A549 (cell line): ENCODE results near the gene BTAF1. TPM values are rescaled to one million over a fixed set of nuclear protein-coding genes. Genes with fewer than 3 reads are reported as not detected.

Experiments used
- ATAC-seq, 2 experiments: fragments of 200-7000 bp in 1 of 2; fragments of >200 bp in 1 of 2; cut with Nextera tagmentation in 1 of 2; cut with Tn5 transposase in 1 of 2; 3 replicates each; pipeline versions ENCODE4 v1.8.0 to v1.9.1; 2018 to 2020; ENCODE audit warnings: mild to moderate bottlenecking in 1 of 2, moderate library complexity in 1 of 2
- CTCF ChIA-PET: fragments of 300-600 bp; sonication (Branson Sonifier 250); formaldehyde crosslinking; extraction: SDS; loops from one replicate; lab custom pipeline; 2021; ENCODE audit warnings: antibody characterized with exemption, inconsistent platforms; lab: Yijun Ruan, JAX
- POLR2A ChIA-PET: fragments of 350-600 bp; formaldehyde crosslinking; extraction: SDS; loops from one replicate; lab custom pipeline; 2021; ENCODE audit warnings: antibody characterized with exemption, inconsistent platforms; lab: Yijun Ruan, JAX
- DNase-seq, 2 experiments: peaks; one replicate each; pipeline versions ENCODE4 v3.0.0 to v3.0.0-alpha.2; 2011 to 2016; ENCODE audit warnings: low read depth in 1 of 2, low spot score in 1 of 2
- FAIRE-seq: peaks from 2 replicates; lab custom pipeline; 2011; peaks lifted over from hg19 to GRCh38; lab: Jason Lieb, UNC
- H3K27ac ChIP-seq, 2 experiments: fragments of >200 bp; sonication (Bioruptor Twin); formaldehyde crosslinking; 3 replicates each; pipeline ENCODE4 v1.5.1; 2016 to 2017
- H3K4me1 ChIP-seq: fragments of >200 bp; sonication (Bioruptor Twin); formaldehyde crosslinking; 3 replicates; pipeline ENCODE4 v1.6.1; 2016
- H3K4me2 ChIP-seq: fragments of >200 bp; sonication (Bioruptor Twin); formaldehyde crosslinking; 3 replicates; pipeline ENCODE4 v1.6.1; 2016
- H3K4me3 ChIP-seq: fragments of >200 bp; sonication (Bioruptor Twin); formaldehyde crosslinking; 3 replicates; pipeline ENCODE4 v1.5.1; 2016
- H3K9me3 ChIP-seq: fragments of >200 bp; sonication (Bioruptor Twin); formaldehyde crosslinking; 3 replicates; pipeline ENCODE4 v1.6.1; 2016
- ATOH8 ChIP-seq: fragments of 250-450 bp; sonication (Bioruptor Pico); IDR thresholded peaks from 2 replicates; pipeline ENCODE4 v1.5.0; 2020; ENCODE audit warnings: low read depth, mild to moderate bottlenecking, moderate library complexity
- BCL3 ChIP-seq: fragments of >200 bp; sonication (Bioruptor Twin); formaldehyde crosslinking; IDR thresholded peaks from 3 replicates; pipeline ENCODE4 v1.6.1; 2016
- BHLHE40 ChIP-seq: IDR thresholded peaks from 2 replicates; pipeline ENCODE4 v1.6.1; 2012; ENCODE audit warnings: low read depth, low read length, inconsistent platforms
- CBX8 ChIP-seq: fragments of 200-600 bp; sonication (generic); IDR thresholded peaks from 2 replicates; pipeline ENCODE4 v1.6.1; 2016
- CEBPB ChIP-seq, 2 experiments: fragments of >200 bp in 1 of 2; sonication (Bioruptor Twin) in 1 of 2; formaldehyde crosslinking in 1 of 2; IDR thresholded peaks; 2 replicates each; pipeline ENCODE4 v1.6.1; 2012 to 2016
- CHD4 ChIP-seq: fragments of 200-600 bp; sonication (generic); IDR thresholded peaks from 2 replicates; pipeline ENCODE4 v1.6.1; 2016; ENCODE audit warnings: antibody characterized with exemption, mild to moderate bottlenecking, borderline replicate concordance
- ELK1 ChIP-seq: fragments of 150-350 bp; IDR thresholded peaks from 2 replicates; pipeline ENCODE4 v1.6.1; 2014; ENCODE audit warnings: low read depth, mild to moderate bottlenecking, low read length
- EP300 ChIP-seq, 2 experiments: fragments of >200 bp; sonication (Bioruptor Twin); formaldehyde crosslinking; IDR thresholded peaks; 2 replicates in 1 of 2; 3 replicates in 1 of 2; pipeline ENCODE4 v1.6.1; 2016 to 2017
- ESRRA ChIP-seq: fragments of 150-350 bp; IDR thresholded peaks from 2 replicates; pipeline ENCODE4 v1.6.1; 2014; ENCODE audit warnings: mild to moderate bottlenecking, low read length, borderline replicate concordance
- FOSB ChIP-seq: fragments of 250-450 bp; sonication (Bioruptor Pico); IDR thresholded peaks from 2 replicates; pipeline ENCODE4 v1.5.0; 2020; ENCODE audit warnings: mild to moderate bottlenecking, moderate library complexity
- HES2 ChIP-seq: fragments of >200 bp; sonication (Bioruptor Twin); formaldehyde crosslinking; IDR thresholded peaks from 2 replicates; pipeline ENCODE4 v1.6.1; 2016
- HOXB5 ChIP-seq: fragments of 250-450 bp; sonication (Bioruptor Pico); IDR thresholded peaks from 2 replicates; pipeline ENCODE4 v1.5.0; 2020; ENCODE audit warnings: mild to moderate bottlenecking, moderate library complexity
- JUN ChIP-seq, 2 experiments: fragments of >200 bp; sonication (Bioruptor Twin); formaldehyde crosslinking; IDR thresholded peaks; 2 replicates in 1 of 2; 3 replicates in 1 of 2; pipeline ENCODE4 v1.6.1; 2016 to 2017
- MAFK ChIP-seq: fragments of 450-650 bp; IDR thresholded peaks from 2 replicates; pipeline ENCODE4 v1.6.1; 2014; ENCODE audit not compliant: partially characterized antibody
- NPAS2 ChIP-seq: fragments of 250-450 bp; sonication (Bioruptor Pico); IDR thresholded peaks from 2 replicates; pipeline ENCODE4 v1.8.0; 2022; ENCODE audit warnings: mild to moderate bottlenecking, moderate library complexity, borderline replicate concordance
- NR3C1 ChIP-seq: fragments of >200 bp; sonication (Bioruptor Twin); formaldehyde crosslinking; IDR thresholded peaks from 3 replicates; pipeline ENCODE4 v1.6.1; 2017
- PHF8 ChIP-seq: fragments of 200-600 bp; sonication (generic); IDR thresholded peaks from 2 replicates; pipeline ENCODE4 v1.6.1; 2016; ENCODE audit warnings: low read depth, mild to moderate bottlenecking, antibody characterized with exemption, moderate library complexity, borderline replicate concordance
- POLR2AphosphoS2 ChIP-seq: conservative IDR thresholded peaks from 2 replicates; pipeline ENCODE4 v1.6.1; 2012; ENCODE audit warnings: low read length, improper control_type of control experiment, inconsistent platforms
- REST ChIP-seq: fragments of 200-600 bp; sonication (generic); IDR thresholded peaks from 2 replicates; pipeline ENCODE4 v1.6.1; 2016; ENCODE audit warnings: antibody characterized with exemption, mild to moderate bottlenecking, moderate library complexity
- SMC3 ChIP-seq: fragments of >200 bp; sonication (Bioruptor Twin); formaldehyde crosslinking; IDR thresholded peaks from 3 replicates; pipeline ENCODE4 v1.6.1; 2018; ENCODE audit warnings: inconsistent platforms
- SREBF2 ChIP-seq: fragments of 450-650 bp; IDR thresholded peaks from 2 replicates; pipeline ENCODE4 v1.6.1; 2014; ENCODE audit warnings: mild to moderate bottlenecking, moderate library complexity
- USF2 ChIP-seq: fragments of 450-650 bp; IDR thresholded peaks from 2 replicates; pipeline ENCODE4 v1.6.1; 2014; ENCODE audit warnings: antibody characterized with exemption
- ZFP36 ChIP-seq: fragments of 450-650 bp; IDR thresholded peaks from 2 replicates; pipeline ENCODE4 v1.6.1; 2014; ENCODE audit warnings: borderline replicate concordance; ENCODE audit not compliant: partially characterized antibody
- ZNF302 ChIP-seq: fragments of 250-450 bp; sonication (Bioruptor Pico); IDR thresholded peaks from 2 replicates; pipeline ENCODE4 v1.9.0; 2021; ENCODE audit warnings: inconsistent platforms, mild to moderate bottlenecking, moderate library complexity
- WGBS: methylation state at CpG from one replicate; pipeline ENCODE4 v1.1.6; 2017; ENCODE audit errors: missing lambda C conversion rate; 5-methylcytosine and 5-hydroxymethylcytosine counted together
- polyA plus RNA-seq, 4 experiments: library from polyadenylated mRNA; depleted of rRNA in 3 of 4; stranded (reverse); fragments of >200 nt; fragmentation: RNase III in 1 of 4; extraction: RNeasy Plus Mini Kit Qiagen cat#74134 plus additional on column Dnase treatment in 1 of 4; gene quantifications; 2 replicates in 3 of 4; 3 replicates in 1 of 4; pipeline ENCODE4 v1.2.3, GENCODE V29; 2011 to 2017

The BTAF1 gene
- polyA plus RNA-seq, 2 of the 4 experiments (the other 2 are of a cell fraction): 16.7 to 54.7 TPM

GRCh38 chr10:91935886-91936285 lies 12.3 kb downstream of the BTAF1 start:
- POLR2A ChIA-PET: no interaction called here
- H3K4me1 ChIP-seq: peaks cover 9% of the 10 kb centered on the region; the same call in 2 of the 3 replicates
- no peak for TF ChIP-seq ZNF302 (CRISPR knock-in tag)
- no peak for TF ChIP-seq USF2
- TF ChIP-seq BHLHE40: no peak
- no peak for TF ChIP-seq MAFK
- TF ChIP-seq CHD4: no peak
- TF ChIP-seq ESRRA: no peak
- no peak for TF ChIP-seq SMC3
- TF ChIP-seq REST: no peak
- no peak for TF ChIP-seq EP300 (IDR thresholded peaks at IDR 0.05)
- no peak for TF ChIP-seq FOSB (CRISPR knock-in tag)
- no peak for TF ChIP-seq JUN (IDR thresholded peaks at IDR 0.05)
- no peak for TF ChIP-seq NPAS2
- TF ChIP-seq NR3C1: no peak
- no peak for TF ChIP-seq SREBF2
- TF ChIP-seq CEBPB (IDR thresholded peaks at IDR 0.05): no peak
- TF ChIP-seq PHF8: no peak
- 87% methylated on average over 2 of the region's 2 CpGs for WGBS
- no peak for DNase-seq
- CTCF ChIA-PET: interaction anchor here (1.5 kb wide), 1 partner anchor 11 kb away, joined by 5 read pairs; no protein-coding TSS in a partner anchor
- no peak overlapping the region for H3K4me3 ChIP-seq
- H3K9me3 ChIP-seq: no peaks in the 10 kb centered on the region
- ATAC-seq: no peak
- no peak overlapping the region for H3K4me2 ChIP-seq
- H3K27ac ChIP-seq: no peak overlapping the region
- FAIRE-seq: no peak

- DNase-seq (no peak), ATAC-seq (no peak), FAIRE-seq (no peak)
- Histone ChIP-seq H3K4me1 (no peaks in the 10 kb centered on the region), H3K9me3 (no peaks in the 10 kb centered on the region), H3K4me3 (no peak overlapping the region), H3K27ac (no peak overlapping the region), H3K4me2 (no peak overlapping the region)
- TF ChIP-seq CBX8: no peak
- POLR2A ChIA-PET: interaction anchor here (0.9 kb wide), 1 partner anchor 16 kb away, joined by 3 read pairs; the partner anchor contains the start of gene BTAF1
- 91% methylated on average over 4 of the region's 4 CpGs for WGBS
- CTCF ChIA-PET: interaction anchor here (1.7 kb wide), 1 partner anchor 27 kb away, joined by 4 read pairs; no protein-coding TSS in a partner anchor
These were observed 16.1 kb downstream of the BTAF1 start for GRCh38 chr10:91939653-91940052.

GRCh38 chr10:91941426-91941825 lies 17.9 kb downstream of the BTAF1 start:
- no peaks in the 10 kb centered on the region for H3K9me3 ChIP-seq
- FAIRE-seq (no peak), DNase-seq (no peak), ATAC-seq (no peak)
- no peaks in the 10 kb centered on the region for H3K4me1 ChIP-seq
- H3K4me2 ChIP-seq: no peak overlapping the region
- H3K4me3 ChIP-seq: no peak overlapping the region
- whole genome bisulfite sequencing: 90% methylated on average over 1 of the region's 1 CpG
- H3K27ac ChIP-seq: no peak overlapping the region
- ChIA-PET POLR2A (no interaction called here), CTCF (interaction anchor here (0.6 to 1.6 kb wide), 2 partner anchors 17 to 99 kb away, joined by 3 read pairs; no protein-coding TSS in a partner anchor)
- TF ChIP-seq ATOH8 (CRISPR knock-in tag): no peak
- TF ChIP-seq NR3C1: no peak
- no peak for TF ChIP-seq ZFP36
- TF ChIP-seq HOXB5: no peak
- no peak for TF ChIP-seq POLR2AphosphoS2
- TF ChIP-seq BCL3: no peak
- TF ChIP-seq HES2: no peak
- no peak for TF ChIP-seq ELK1
